ENCODE measurements around the gene MGRN1. TPM values are rescaled to one million over a fixed set of nuclear protein-coding genes. Genes with fewer than 3 reads are reported as not detected.

The MGRN1 gene
- total RNA-seq, 2 experiments from 2014 or later, result 71.8 to 73.3 TPM

Other genes with a start within 250 kb of the MGRN1 start
- 100 to 1,000 TPM; 244 to 245 TPM for gene CORO7, start 208.2 kb upstream of the MGRN1 start, total RNA-seq
- gene DNAJA3, start 199.0 kb upstream of the MGRN1 start, total RNA-seq, result 10 to 100 TPM; 39.5 to 41.1 TPM
- gene NMRAL1, start 150.2 kb upstream of the MGRN1 start, total RNA-seq, result 10 to 100 TPM; 49.5 to 56.2 TPM
- gene HMOX2, start 148.4 kb upstream of the MGRN1 start, total RNA-seq, result 10 to 100 TPM; 77.4 to 83.4 TPM
- gene CDIP1, start 86.1 kb upstream of the MGRN1 start, total RNA-seq, result 10 to 100 TPM; 28.7 to 30.7 TPM
- under 1 TPM in 1 of 2 experiments, not detected in 1; 0.05 TPM for gene C16orf96, start 68.5 kb upstream of the MGRN1 start, total RNA-seq
- 10 to 100 TPM; 15.9 to 19.3 TPM for gene UBALD1, start 9.9 kb upstream of the MGRN1 start, total RNA-seq
- 10 to 100 TPM; 24.2 to 25.5 TPM for gene NUDT16L1, start 68.7 kb downstream of the MGRN1 start, total RNA-seq
- gene ANKS3, start 109.4 kb downstream of the MGRN1 start, total RNA-seq, result 10 to 100 TPM in 1 of 2 experiments, 1 to 10 TPM in 1; 10.0 to 10.2 TPM
- gene DNAAF8, start 109.7 kb downstream of the MGRN1 start, total RNA-seq, result not detected
- gene ZNF500, start 142.3 kb downstream of the MGRN1 start, total RNA-seq, result 10 to 100 TPM; 14.7 to 15.3 TPM
- not detected for gene SEPTIN12, start 163.5 kb downstream of the MGRN1 start, total RNA-seq
- not detected for gene SMIM22, start 170.5 kb downstream of the MGRN1 start, total RNA-seq
- gene ROGDI, start 177.8 kb downstream of the MGRN1 start, total RNA-seq, result 1 to 10 TPM; 5.9 to 6.9 TPM
- 10 to 100 TPM; 80.4 to 85.4 TPM for gene GLYR1, start 222.5 kb downstream of the MGRN1 start, total RNA-seq
- gene UBN1, start 222.7 kb downstream of the MGRN1 start, total RNA-seq, result 10 to 100 TPM; 39.2 to 39.6 TPM

Data from activated CD4-positive, alpha-beta memory T cell treated with anti-CD3 and anti-CD28 coated beads, Interleukin-2, amount 10 ng/mL, durations not matched to agents 7 days and 5 days (primary cell).